Measurements from ENCODE around the gene PRIM2.
"Not testable (repeated sequence)": the region's sequence is repeated elsewhere in the genome, so short reads cannot be mapped to it uniquely, and the experiment has no call there.

DNA sequence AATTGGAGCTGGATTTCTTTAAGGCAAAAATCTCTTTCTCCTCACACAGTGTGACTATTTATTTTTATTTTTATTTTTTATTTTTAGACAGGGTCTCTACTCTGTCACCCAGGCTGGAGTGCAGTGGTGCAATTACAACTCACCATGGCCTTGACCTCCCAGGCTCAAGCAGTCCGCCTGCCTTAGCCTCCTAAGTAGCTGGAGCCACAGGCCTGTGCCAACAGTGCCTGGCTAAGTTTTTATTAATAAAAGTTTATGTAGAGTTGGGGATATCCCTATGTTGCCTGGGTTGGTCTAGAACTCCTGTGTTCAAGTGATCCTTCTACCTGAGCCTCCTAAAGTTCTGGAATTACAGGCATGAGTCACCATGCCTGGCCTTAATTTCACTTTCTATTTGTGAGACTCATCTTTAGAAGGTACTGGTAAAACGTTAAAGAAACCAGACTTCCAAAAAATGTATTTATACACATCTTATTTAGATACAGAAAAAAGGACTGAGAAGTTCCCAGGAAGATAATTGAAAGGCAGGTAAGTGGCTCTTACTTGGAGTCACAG lies 71.7 kb downstream of the PRIM2 start:
- TF ChIP-seq, protein P1, sequence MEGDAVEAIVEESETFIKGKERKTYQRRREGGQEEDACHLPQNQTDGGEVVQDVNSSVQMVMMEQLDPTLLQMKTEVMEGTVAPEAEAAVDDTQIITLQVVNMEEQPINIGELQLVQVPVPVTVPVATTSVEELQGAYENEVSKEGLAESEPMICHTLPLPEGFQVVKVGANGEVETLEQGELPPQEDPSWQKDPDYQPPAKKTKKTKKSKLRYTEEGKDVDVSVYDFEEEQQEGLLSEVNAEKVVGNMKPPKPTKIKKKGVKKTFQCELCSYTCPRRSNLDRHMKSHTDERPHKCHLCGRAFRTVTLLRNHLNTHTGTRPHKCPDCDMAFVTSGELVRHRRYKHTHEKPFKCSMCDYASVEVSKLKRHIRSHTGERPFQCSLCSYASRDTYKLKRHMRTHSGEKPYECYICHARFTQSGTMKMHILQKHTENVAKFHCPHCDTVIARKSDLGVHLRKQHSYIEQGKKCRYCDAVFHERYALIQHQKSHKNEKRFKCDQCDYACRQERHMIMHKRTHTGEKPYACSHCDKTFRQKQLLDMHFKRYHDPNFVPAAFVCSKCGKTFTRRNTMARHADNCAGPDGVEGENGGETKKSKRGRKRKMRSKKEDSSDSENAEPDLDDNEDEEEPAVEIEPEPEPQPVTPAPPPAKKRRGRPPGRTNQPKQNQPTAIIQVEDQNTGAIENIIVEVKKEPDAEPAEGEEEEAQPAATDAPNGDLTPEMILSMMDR (conservative IDR thresholded peaks at IDR 0.05; ENCODE audit: low read length), result not testable (repeated sequence)
- TF ChIP-seq EZH2phosphoT487 (IDR thresholded peaks at IDR 0.05; ENCODE audit: borderline replicate concordance), result not testable (repeated sequence)
